HCT116 (cell line): Measurements from ENCODE around the gene ITLN1. TPM values are rescaled to one million over a fixed set of nuclear protein-coding genes. Genes with fewer than 3 reads are reported as not detected.

Source experiments
- ATAC-seq: fragments of 200-7000 bp; cut with Tn5 transposase; 2 replicates; pipeline ENCODE4 v1.9.1; 2020; ENCODE audit warnings: mild to moderate bottlenecking, moderate library complexity
- BruUV-seq: library from RNA; stranded (reverse); fragments of 400-500 nt; replicated peaks from 2 replicates; lab custom pipeline; 2021; lab: Mats Ljungman, UMichigan
- CTCF ChIA-PET: fragments of 300-600 bp; sonication (Branson Sonifier 250); formaldehyde crosslinking; loops from one replicate; lab custom pipeline; 2021; ENCODE audit warnings: antibody characterized with exemption; lab: Charles Lee
- POLR2A ChIA-PET: fragments of 300-600, 350-600 bp; sonication (Branson Sonifier 250); formaldehyde crosslinking; loops from one replicate; lab custom pipeline; 2021; ENCODE audit warnings: antibody characterized with exemption; lab: Charles Lee
- RAD21 ChIA-PET, 2 experiments: fragments of 300-600 bp; sonication (Branson Sonifier 250); formaldehyde crosslinking; loops; one replicate each; lab custom pipeline; 2023; ENCODE audit warnings: low total read pairs in 2 of 2; ENCODE audit not compliant: uncharacterized antibody in 2 of 2, unreplicated experiment in 2 of 2, low non-redundant PET in 1 of 2; lab: Charles Lee
- DNase-seq: peaks from one replicate; pipeline ENCODE4 v3.0.0-alpha.2; 2010; ENCODE audit warnings: low read depth, low spot score
- H2AFZ ChIP-seq: fragments of 200-600 bp; shearing (Covaris generic), sonication (generic); 2 replicates; pipeline ENCODE4 v1.6.1; 2017; ENCODE audit warnings: low read depth, mixed run types, mixed read lengths, antibody characterized with exemption, low read length; ENCODE audit not compliant: poor library complexity, severe bottlenecking
- H3K27ac ChIP-seq: 2 replicates; pipeline ENCODE4 v1.5.1; 2012; ENCODE audit warnings: low read depth, low read length
- H3K27me3 ChIP-seq: fragments of 200-600 bp; sonication (generic); 2 replicates; pipeline ENCODE4 v1.6.1; 2016; ENCODE audit warnings: mixed run types, low read length, mixed read lengths; ENCODE audit not compliant: insufficient read depth
- H3K36me3 ChIP-seq, 2 experiments: fragments of 200-500 bp in 1 of 2; fragments of 200-600 bp in 1 of 2; sonication (Bioruptor generic) in 1 of 2; sonication (generic) in 1 of 2; 2 replicates each; pipeline versions ENCODE4 v1.5.1 to v1.6.1; 2014 to 2016; ENCODE audit warnings: low read length in 2 of 2, inconsistent platforms in 1 of 2, mixed read lengths in 1 of 2, mixed run types in 1 of 2; ENCODE audit not compliant: insufficient read depth in 2 of 2, control insufficient read depth in 1 of 2
- H3K4me1 ChIP-seq, 2 experiments: fragments of 200-600 bp in 1 of 2; sonication (generic) in 1 of 2; 2 replicates each; pipeline versions ENCODE4 v1.5.1 to v1.6.1; 2012 to 2017; ENCODE audit warnings: low read length in 2 of 2, inconsistent platforms in 1 of 2, mild to moderate bottlenecking in 1 of 2, mixed read lengths in 1 of 2, mixed run types in 1 of 2, moderate library complexity in 1 of 2; ENCODE audit not compliant: insufficient read depth in 2 of 2, control insufficient read depth in 1 of 2
- H3K4me2 ChIP-seq: fragments of 200-600 bp; sonication (generic); 2 replicates; pipeline ENCODE4 v1.6.1; 2017; ENCODE audit warnings: mixed run types, low read length, mixed read lengths
- H3K4me3 ChIP-seq, 2 experiments: fragments of 200-600 bp in 1 of 2; sonication (generic) in 1 of 2; replicated peaks in 1 of 2; 2 replicates each; pipeline ENCODE4 v1.5.1; 2011 to 2016; ENCODE audit warnings: low read length in 2 of 2, control low read depth in 1 of 2, low read depth in 1 of 2, mild to moderate bottlenecking in 1 of 2, mixed read lengths in 1 of 2, mixed run types in 1 of 2
- H3K79me2 ChIP-seq: fragments of 200-600 bp; sonication (generic); 2 replicates; pipeline ENCODE4 v1.6.1; 2017; ENCODE audit warnings: mild to moderate bottlenecking, mixed run types, low read length, moderate library complexity, mixed read lengths; ENCODE audit not compliant: insufficient read depth
- H3K9ac ChIP-seq: fragments of 200-600 bp; sonication (generic); 2 replicates; pipeline ENCODE4 v1.6.1; 2016; ENCODE audit warnings: low read length, mixed read lengths
- H3K9me2 ChIP-seq: fragments of 200-600 bp; sonication (generic), shearing (Covaris generic); 2 replicates; pipeline ENCODE4 v1.6.1; 2017; ENCODE audit warnings: mixed run types, mild to moderate bottlenecking, moderate library complexity; ENCODE audit not compliant: insufficient read depth
- H3K9me3 ChIP-seq, 2 experiments: fragments of 200-500 bp in 1 of 2; fragments of 200-600 bp in 1 of 2; sonication (Bioruptor generic) in 1 of 2; sonication (generic) in 1 of 2; 2 replicates each; pipeline ENCODE4 v1.6.1; 2014 to 2017; ENCODE audit warnings: low read length in 2 of 2, mixed read lengths in 2 of 2, inconsistent platforms in 1 of 2, low read depth in 1 of 2, mild to moderate bottlenecking in 1 of 2, mixed run types in 1 of 2, moderate library complexity in 1 of 2; ENCODE audit not compliant: control insufficient read depth in 1 of 2, insufficient read depth in 1 of 2
- H4K20me1 ChIP-seq: fragments of 200-600 bp; sonication (generic), shearing (Covaris generic); 2 replicates; pipeline ENCODE4 v1.6.1; 2017; ENCODE audit warnings: mixed run types, mild to moderate bottlenecking, moderate library complexity; ENCODE audit not compliant: insufficient read depth
- ELF1 ChIP-seq: IDR thresholded peaks from 2 replicates; pipeline ENCODE4 v1.6.1; 2012; ENCODE audit warnings: low read depth, borderline replicate concordance
- EZH2 ChIP-seq: fragments of 200-600 bp; sonication (generic); IDR thresholded peaks from 2 replicates; pipeline ENCODE4 v1.6.1; 2017; ENCODE audit warnings: antibody characterized with exemption, mixed run types
- REST ChIP-seq: IDR thresholded peaks from 2 replicates; pipeline ENCODE4 v1.6.1; 2012; ENCODE audit warnings: low read depth
- TCF7L2 ChIP-seq: IDR thresholded peaks from 2 replicates; pipeline ENCODE4 v1.7.0; 2011; ENCODE audit warnings: borderline replicate concordance, inconsistent platforms; ENCODE audit not compliant: insufficient read depth, insufficient read length; ENCODE audit errors: extremely low read depth
- ZBTB33 ChIP-seq: IDR thresholded peaks from 2 replicates; pipeline ENCODE4 v1.6.1; 2011; ENCODE audit warnings: mild to moderate bottlenecking, low read length, moderate library complexity; ENCODE audit not compliant: insufficient replicate concordance; ENCODE audit errors: extremely low read depth
- intact Hi-C: fragments of 100-400 bp; cut with micrococcal nuclease; formaldehyde crosslinking; loops from 2 replicates; pipeline ENCODE4 v1.10.0; 2022
- total RNA-seq: library from RNA; stranded (reverse); gene quantifications from one replicate; pipeline ENCODE4 v1.2.1, GENCODE V29; 2021; ENCODE audit not compliant: unreplicated experiment
- TF ChIP-seq, protein P1 (sequence below): IDR thresholded peaks from 2 replicates; pipeline ENCODE4 v1.6.1; 2012

Gene ITLN1
- total RNA-seq, 1 experiment from 2014 or later, result not detected

DNA sequence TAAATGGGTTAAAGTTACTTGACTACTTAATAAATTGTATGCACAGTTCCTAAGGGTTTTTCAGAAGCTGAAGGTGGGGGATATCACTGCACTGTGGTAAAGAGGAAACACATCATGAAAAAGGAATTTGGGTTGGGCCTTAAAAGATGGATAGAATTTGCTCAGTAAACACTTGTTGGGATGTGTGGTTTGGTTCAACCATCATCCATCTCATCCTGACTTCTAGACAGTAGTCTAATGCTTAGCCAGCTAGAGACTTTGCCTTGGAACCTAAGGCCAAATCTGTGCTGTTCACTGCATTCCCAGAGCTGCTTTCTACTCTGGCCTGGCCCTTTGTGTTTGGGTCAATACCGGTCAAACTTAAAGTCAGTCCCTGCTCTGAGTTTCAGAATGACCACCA lies 58.4 kb downstream of the ITLN1 start:
- Histone ChIP-seq H3K27me3 (no peaks in the 10 kb centered on the region; the same call in 1 of the 2 replicates), H2AFZ (no peak overlapping the region), H3K36me3 (no peaks in the 10 kb centered on the region), H3K4me3 (no peak overlapping the region), H4K20me1 (no peaks in the 10 kb centered on the region), H3K4me1 (0 out of 4 replicates have a peak, but pooled peaks cover 0 to 3% of the 10 kb centered on the region in 2 experiments), H3K79me2 (no peaks in the 10 kb centered on the region), H3K27ac (no peak overlapping the region), H3K9ac (no peak overlapping the region), H3K4me2 (no peak overlapping the region), H3K9me3 (no peaks in the 10 kb centered on the region), H3K9me2 (no peaks in the 10 kb centered on the region)
- POLR2A ChIA-PET, result no interaction called here
- DNase-seq (no peak), ATAC-seq (no peak)
- CTCF ChIA-PET, result no interaction called here
- RAD21 ChIA-PET, result no interaction called here
- intact Hi-C loops, result no loop called here
- no TSS peak for BruUV-seq
- TF ChIP-seq, protein P1, sequence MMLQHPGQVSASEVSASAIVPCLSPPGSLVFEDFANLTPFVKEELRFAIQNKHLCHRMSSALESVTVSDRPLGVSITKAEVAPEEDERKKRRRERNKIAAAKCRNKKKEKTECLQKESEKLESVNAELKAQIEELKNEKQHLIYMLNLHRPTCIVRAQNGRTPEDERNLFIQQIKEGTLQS, result no peak
- TF ChIP-seq TCF7L2, result no peak
- no peak for TF ChIP-seq EZH2
- TF ChIP-seq ELF1, result no peak
- TF ChIP-seq REST, result no peak
- no peak for TF ChIP-seq ZBTB33

Other genes with a start within 250 kb of the ITLN1 start
- 0.30 TPM for gene SLAMF1, start 238.1 kb downstream of the ITLN1 start, total RNA-seq
- gene CD48, start 173.4 kb downstream of the ITLN1 start, total RNA-seq, result 0.20 TPM
- 0.34 TPM for gene SLAMF7, start 145.9 kb downstream of the ITLN1 start, total RNA-seq
- 0.22 TPM for gene LY9, start 89.0 kb downstream of the ITLN1 start, total RNA-seq
- not detected for gene CD244, start 22.3 kb downstream of the ITLN1 start, total RNA-seq
- gene ITLN2, start 69.6 kb upstream of the ITLN1 start, total RNA-seq, result 0.20 TPM
- 86.7 TPM for gene F11R, start 136.0 kb upstream of the ITLN1 start, total RNA-seq
- 116 TPM for gene TSTD1, start 153.8 kb upstream of the ITLN1 start, total RNA-seq
- 48.0 TPM for gene USF1, start 160.8 kb upstream of the ITLN1 start, total RNA-seq
- 0.39 TPM for gene ARHGAP30, start 184.7 kb upstream of the ITLN1 start, total RNA-seq
- 3.3 TPM for gene NECTIN4, start 204.4 kb upstream of the ITLN1 start, total RNA-seq
- gene KLHDC9, start 213.2 kb upstream of the ITLN1 start, total RNA-seq, result 1.4 TPM
- 179 TPM for gene PFDN2, start 232.9 kb upstream of the ITLN1 start, total RNA-seq
- gene NIT1, start 232.9 kb upstream of the ITLN1 start, total RNA-seq, result 65.9 TPM
- gene DEDD, start 247.5 kb upstream of the ITLN1 start, total RNA-seq, result 32.8 TPM